OCI-LY3 (cell line): ENCODE data around the gene GALNS.

Source experiments
- CTCF ChIP-seq: fragments of 200-600, 300-600 bp; sonication (generic); IDR thresholded peaks from 2 replicates; pipeline ENCODE4 v1.5.1; 2014; ENCODE audit warnings: antibody characterized with exemption, low read length, low read depth
- EZH2phosphoT487 ChIP-seq: fragments of 200-600 bp; shearing (Covaris generic); IDR thresholded peaks from 2 replicates; pipeline ENCODE4 v1.6.1; 2018; ENCODE audit warnings: antibody characterized with exemption, mixed run types, low read depth

GRCh38 chr16:88870608-88871348 is 14.0 kb upstream of the GALNS start:
- no peak for TF ChIP-seq CTCF
- TF ChIP-seq EZH2phosphoT487, result no peak
